Smooth muscle cell (in vitro differentiated cells): ENCODE measurements around the gene GMEB2. TPM values are rescaled to one million over a fixed set of nuclear protein-coding genes. Genes with fewer than 3 reads are reported as not detected.

ENCODE experiments used
- DNase-seq: peaks from one replicate; lab custom pipeline; 2025; ENCODE audit not compliant: unreplicated experiment; lab: John Stamatoyannopoulos, UW
- H2AFZ ChIP-seq: fragments of 200-600 bp; sonication (generic); 2 replicates; pipeline ENCODE4 v1.6.0; 2016; ENCODE audit warnings: antibody characterized with exemption, low read depth, mild to moderate bottlenecking
- H3F3A ChIP-seq: fragments of 200-600 bp; sonication (generic); 2 replicates; pipeline ENCODE4 v1.6.0; 2017; ENCODE audit warnings: antibody characterized with exemption, low read depth
- H3K27ac ChIP-seq: fragments of 200-600 bp; sonication (generic); 2 replicates; pipeline ENCODE4 v1.5.1; 2016; ENCODE audit warnings: low read depth, mild to moderate bottlenecking
- H3K27me3 ChIP-seq: fragments of 200-600 bp; sonication (generic); 2 replicates; pipeline ENCODE4 v1.6.1; 2016; ENCODE audit warnings: low read depth, mild to moderate bottlenecking
- H3K36me3 ChIP-seq: fragments of 200-600 bp; sonication (generic); 2 replicates; pipeline ENCODE4 v1.5.1; 2016; ENCODE audit warnings: low read depth
- H3K4me1 ChIP-seq: fragments of 200-600 bp; sonication (generic); 2 replicates; pipeline ENCODE4 v1.5.1; 2016; ENCODE audit warnings: low read depth
- H3K4me2 ChIP-seq: fragments of 200-600 bp; sonication (generic); 2 replicates; pipeline ENCODE4 v1.6.0; 2016; ENCODE audit warnings: mild to moderate bottlenecking
- H3K4me3 ChIP-seq: fragments of 200-600 bp; sonication (generic); 2 replicates; pipeline ENCODE4 v1.5.1; 2016; ENCODE audit warnings: mild to moderate bottlenecking
- H3K79me2 ChIP-seq: fragments of 200-600 bp; sonication (generic); 2 replicates; pipeline ENCODE4 v1.6.0; 2016; ENCODE audit warnings: low read depth, mild to moderate bottlenecking
- H3K9ac ChIP-seq: fragments of 200-600 bp; sonication (generic); 2 replicates; pipeline ENCODE4 v1.6.0; 2016; ENCODE audit warnings: low read depth
- H3K9me3 ChIP-seq: fragments of 200-600 bp; sonication (generic); replicated peaks from 2 replicates; pipeline ENCODE4 v1.5.1; 2016; ENCODE audit warnings: low read depth
- H4K20me1 ChIP-seq: fragments of 200-600 bp; sonication (generic); 2 replicates; pipeline ENCODE4 v1.6.0; 2016; ENCODE audit warnings: low read depth
- WGBS: methylation state at CpG from one replicate; pipeline ENCODE4 v1.1.7; 2016; ENCODE audit warnings: low lambda C conversion rate; 5-methylcytosine and 5-hydroxymethylcytosine counted together
- polyA plus RNA-seq: library from polyadenylated mRNA; unstranded; fragments of >200 nt; fragmentation: Nextera tagmentation; extraction: Ambion mirVana; gene quantifications from 2 replicates; pipeline ENCODE4 v1.2.1, GENCODE V29; 2016
- total RNA-seq: library from RNA; depleted of rRNA; stranded (reverse); fragments of >200 nt; gene quantifications from 2 replicates; pipeline ENCODE4 v1.2.3, GENCODE V29; 2014
- TF ChIP-seq, protein P1 (sequence below): fragments of 200-600 bp; sonication (generic); IDR thresholded peaks from 2 replicates; pipeline ENCODE4 v1.5.1; 2017; ENCODE audit warnings: borderline replicate concordance, mild to moderate bottlenecking, antibody characterized with exemption; ENCODE audit not compliant: insufficient read depth, poor library complexity, severe bottlenecking

The GMEB2 gene
- total and polyA plus RNA-seq, 2 experiments from 2014 or later: 8.9 to 11.3 TPM

DNA sequence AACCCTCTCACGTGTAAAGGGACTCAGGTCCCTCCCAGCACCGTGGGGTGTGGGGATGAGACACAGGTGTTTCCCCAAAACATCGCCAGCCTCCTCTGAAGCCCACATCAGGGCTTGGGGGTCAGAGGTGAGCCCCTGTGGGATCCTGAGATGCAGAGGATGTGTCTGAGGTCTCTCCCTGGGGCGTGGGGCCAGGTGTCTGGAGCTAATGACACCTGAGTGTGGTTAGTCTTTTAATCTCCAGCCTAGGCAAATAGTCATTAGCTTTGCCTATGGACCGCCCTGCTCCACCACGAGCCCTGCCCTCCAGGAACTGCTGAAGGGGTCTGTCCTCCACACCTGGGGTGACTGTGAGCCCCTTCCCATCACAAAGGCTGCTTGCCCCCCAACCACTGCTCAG is 81.1 kb downstream of the GMEB2 start:
- WGBS: 88% methylated on average over 6 of the region's 6 CpGs

DNA sequence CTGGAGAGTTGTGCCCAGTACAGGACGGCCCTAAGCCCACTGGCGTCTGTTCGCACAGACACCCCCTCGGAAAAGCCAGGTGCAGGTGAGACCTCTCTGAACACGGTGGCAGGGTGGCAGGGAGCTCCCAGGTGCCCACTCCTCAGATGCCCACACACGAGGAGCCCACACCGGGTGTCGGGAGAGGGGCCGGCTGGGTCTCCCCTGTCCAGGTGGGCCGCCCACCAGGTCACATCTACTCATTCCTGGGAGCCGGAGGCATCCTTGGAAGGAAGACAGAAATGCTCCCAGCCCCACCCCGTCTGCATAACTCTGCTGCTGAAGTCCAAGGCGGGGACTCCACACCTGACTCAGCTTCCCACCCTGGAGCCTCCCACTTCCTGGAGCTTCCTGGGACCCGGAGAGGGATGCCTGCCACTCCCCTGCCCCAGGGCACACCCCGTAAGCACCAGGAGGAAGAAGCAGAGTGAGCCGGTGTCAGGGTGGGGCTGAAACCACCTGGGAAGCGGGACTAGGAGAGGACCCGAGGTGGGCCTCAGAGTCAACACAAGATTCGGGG is 81.9 kb downstream of the GMEB2 start:
- no peak overlapping the region for H3K9ac ChIP-seq
- H3K27ac ChIP-seq: no peak overlapping the region

More for the DNA sequence above, 81.1 kb downstream of the GMEB2 start:
- Histone ChIP-seq H3K4me2 (no peak overlapping the region), H3K27ac (no peak overlapping the region), H3K9ac (no peak overlapping the region), H3K36me3 (no peaks in the 10 kb centered on the region), H3K4me1 (no peaks in the 10 kb centered on the region), H2AFZ (no peak overlapping the region), H4K20me1 (no peaks in the 10 kb centered on the region), H3K27me3 (no peaks in the 10 kb centered on the region), H3F3A (no peaks in the 10 kb centered on the region), H3K9me3 (no peaks in the 10 kb centered on the region), H3K4me3 (no peak overlapping the region), H3K79me2 (no peaks in the 10 kb centered on the region)
- no peak for DNase-seq
- TF ChIP-seq, protein P1, sequence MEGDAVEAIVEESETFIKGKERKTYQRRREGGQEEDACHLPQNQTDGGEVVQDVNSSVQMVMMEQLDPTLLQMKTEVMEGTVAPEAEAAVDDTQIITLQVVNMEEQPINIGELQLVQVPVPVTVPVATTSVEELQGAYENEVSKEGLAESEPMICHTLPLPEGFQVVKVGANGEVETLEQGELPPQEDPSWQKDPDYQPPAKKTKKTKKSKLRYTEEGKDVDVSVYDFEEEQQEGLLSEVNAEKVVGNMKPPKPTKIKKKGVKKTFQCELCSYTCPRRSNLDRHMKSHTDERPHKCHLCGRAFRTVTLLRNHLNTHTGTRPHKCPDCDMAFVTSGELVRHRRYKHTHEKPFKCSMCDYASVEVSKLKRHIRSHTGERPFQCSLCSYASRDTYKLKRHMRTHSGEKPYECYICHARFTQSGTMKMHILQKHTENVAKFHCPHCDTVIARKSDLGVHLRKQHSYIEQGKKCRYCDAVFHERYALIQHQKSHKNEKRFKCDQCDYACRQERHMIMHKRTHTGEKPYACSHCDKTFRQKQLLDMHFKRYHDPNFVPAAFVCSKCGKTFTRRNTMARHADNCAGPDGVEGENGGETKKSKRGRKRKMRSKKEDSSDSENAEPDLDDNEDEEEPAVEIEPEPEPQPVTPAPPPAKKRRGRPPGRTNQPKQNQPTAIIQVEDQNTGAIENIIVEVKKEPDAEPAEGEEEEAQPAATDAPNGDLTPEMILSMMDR: no peak

DNA sequence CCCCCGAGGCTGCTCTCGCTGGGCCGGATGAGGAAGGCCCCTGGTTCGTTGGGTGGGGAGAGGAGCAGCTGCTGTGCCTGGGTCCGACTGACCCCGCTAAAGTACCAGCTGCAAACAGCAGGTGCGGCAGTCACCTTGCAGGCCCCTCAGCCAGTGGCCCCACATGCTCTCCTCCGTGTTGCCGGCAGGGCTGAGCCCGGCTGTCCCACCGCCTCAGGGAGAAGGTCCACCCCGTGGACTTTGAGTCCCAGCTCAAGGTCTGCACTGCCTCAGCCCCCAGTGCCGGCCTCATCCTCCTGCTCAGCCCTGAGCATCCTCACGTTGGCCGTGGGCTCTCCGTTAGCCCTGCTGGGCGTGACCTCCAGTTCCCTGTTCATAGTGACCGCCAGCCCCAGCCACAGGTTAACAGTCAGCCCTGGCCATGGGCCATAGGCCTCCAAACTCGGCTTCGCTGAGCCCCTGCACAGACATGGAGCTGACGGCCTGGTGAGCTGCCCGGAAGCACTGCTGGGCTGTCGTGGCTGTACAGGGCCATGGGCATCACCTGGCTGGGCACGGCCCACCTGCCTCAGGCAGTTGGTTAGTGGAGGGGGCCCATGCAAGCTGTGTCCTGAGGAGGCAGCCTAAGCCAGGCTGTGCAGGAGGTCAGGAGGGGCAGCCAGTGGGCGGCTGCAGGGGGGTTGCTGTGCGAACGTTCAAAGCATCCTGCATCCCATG is 82.5 kb downstream of the GMEB2 start:
- H3K4me2 ChIP-seq: no peak overlapping the region
- no peaks in the 10 kb centered on the region for H3K79me2 ChIP-seq
- no peak for DNase-seq
- 90% methylated on average over 24 of the region's 27 CpGs for WGBS
- no peaks in the 10 kb centered on the region for H3K9me3 ChIP-seq
- H3K4me1 ChIP-seq: no peaks in the 10 kb centered on the region
- TF ChIP-seq, protein P1: no peak
- no peaks in the 10 kb centered on the region for H4K20me1 ChIP-seq
- no peak overlapping the region for H3K4me3 ChIP-seq
- H3K9ac ChIP-seq: no peak overlapping the region
- H3K27me3 ChIP-seq: no peaks in the 10 kb centered on the region
- no peak overlapping the region for H2AFZ ChIP-seq
- H3K36me3 ChIP-seq: no peaks in the 10 kb centered on the region
- H3F3A ChIP-seq: no peaks in the 10 kb centered on the region
- no peak overlapping the region for H3K27ac ChIP-seq

More for the DNA sequence above, 81.9 kb downstream of the GMEB2 start:
- no peak for DNase-seq
- H3K27me3 ChIP-seq: no peaks in the 10 kb centered on the region
- no peaks in the 10 kb centered on the region for H3K79me2 ChIP-seq
- H3K36me3 ChIP-seq: no peaks in the 10 kb centered on the region
- H3K9me3 ChIP-seq: no peaks in the 10 kb centered on the region
- H3K4me1 ChIP-seq: no peaks in the 10 kb centered on the region
- TF ChIP-seq, protein P1: no peak
- no peaks in the 10 kb centered on the region for H3F3A ChIP-seq
- no peak overlapping the region for H2AFZ ChIP-seq
- H3K4me2 ChIP-seq: no peak overlapping the region
- no peak overlapping the region for H3K4me3 ChIP-seq
- 68% methylated on average over 18 of the region's 19 CpGs for WGBS
- H4K20me1 ChIP-seq: no peaks in the 10 kb centered on the region
